Gastrocnemius medialis (tissue), 4 donors: ENCODE data around the gene RRP12.

Experiments
- POLR2A ChIP-seq, 2 donors: fragments of 450-650 bp; IDR thresholded peaks; one replicate each; pipeline ENCODE4 v1.6.1; 2017; ENCODE audit warnings: antibody characterized with exemption in 2 of 2, mild to moderate bottlenecking in 2 of 2, moderate library complexity in 2 of 2
- TF ChIP-seq, protein P1 (sequence below), 5 experiments: fragments of 450-650 bp in 3 of 5; fragments of 200-600 bp in 2 of 5; sonication (generic) in 2 of 5; IDR thresholded peaks in 4 of 5; conservative IDR thresholded peaks in 1 of 5; 1 replicate in 4 of 5; 2 replicates in 1 of 5; pipeline ENCODE4 v1.5.1; 2016 to 2019; ENCODE audit warnings: antibody characterized with exemption in 5 of 5, mild to moderate bottlenecking in 3 of 5, moderate library complexity in 3 of 5

DNA sequence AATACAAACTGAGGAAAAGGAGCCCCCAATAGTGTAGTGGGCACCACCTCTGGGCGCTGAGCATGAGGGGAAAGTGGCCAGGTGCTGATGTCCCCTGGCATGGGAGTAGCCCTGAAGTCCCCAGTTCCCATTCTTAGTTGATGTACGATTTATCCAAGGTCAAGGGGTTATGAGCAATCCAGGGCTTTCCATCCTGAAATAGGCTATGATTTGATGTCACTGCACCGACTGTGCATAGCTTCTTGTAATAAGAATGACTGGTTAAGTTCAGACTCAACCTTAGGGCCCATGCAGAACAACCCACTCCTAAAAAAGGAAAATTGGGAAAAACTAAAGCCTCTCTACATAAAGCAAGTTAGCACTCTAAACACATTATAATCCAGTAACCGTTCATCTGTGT, 77.6 kb downstream of the RRP12 start:
- TF ChIP-seq, protein P1, sequence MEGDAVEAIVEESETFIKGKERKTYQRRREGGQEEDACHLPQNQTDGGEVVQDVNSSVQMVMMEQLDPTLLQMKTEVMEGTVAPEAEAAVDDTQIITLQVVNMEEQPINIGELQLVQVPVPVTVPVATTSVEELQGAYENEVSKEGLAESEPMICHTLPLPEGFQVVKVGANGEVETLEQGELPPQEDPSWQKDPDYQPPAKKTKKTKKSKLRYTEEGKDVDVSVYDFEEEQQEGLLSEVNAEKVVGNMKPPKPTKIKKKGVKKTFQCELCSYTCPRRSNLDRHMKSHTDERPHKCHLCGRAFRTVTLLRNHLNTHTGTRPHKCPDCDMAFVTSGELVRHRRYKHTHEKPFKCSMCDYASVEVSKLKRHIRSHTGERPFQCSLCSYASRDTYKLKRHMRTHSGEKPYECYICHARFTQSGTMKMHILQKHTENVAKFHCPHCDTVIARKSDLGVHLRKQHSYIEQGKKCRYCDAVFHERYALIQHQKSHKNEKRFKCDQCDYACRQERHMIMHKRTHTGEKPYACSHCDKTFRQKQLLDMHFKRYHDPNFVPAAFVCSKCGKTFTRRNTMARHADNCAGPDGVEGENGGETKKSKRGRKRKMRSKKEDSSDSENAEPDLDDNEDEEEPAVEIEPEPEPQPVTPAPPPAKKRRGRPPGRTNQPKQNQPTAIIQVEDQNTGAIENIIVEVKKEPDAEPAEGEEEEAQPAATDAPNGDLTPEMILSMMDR (IDR thresholded peaks at IDR 0.05 in 4 of 5, conservative IDR thresholded peaks at IDR 0.05 in 1 of 5) = no peak
- no peak for TF ChIP-seq POLR2A (IDR thresholded peaks at IDR 0.05)
